ENCODE data around the gene GYS1. TPM values are rescaled to one million over a fixed set of nuclear protein-coding genes. Genes with fewer than 3 reads are reported as not detected.
A peak's percentile ranks its signal among the peaks of the same experiment; 100 is the strongest.
"Not testable (repeated sequence)": the region's sequence is repeated elsewhere in the genome, so short reads cannot be mapped to it uniquely, and the experiment has no call there.

Gene GYS1
- 10 to 100 TPM; 29.6 to 31.2 TPM for total RNA-seq

- peak; percentile 99 for DNase-seq
- peak within 1 kb of the TSS; percentile 94 for H3K27ac Mint-ChIP-seq
- H3K4me3 Mint-ChIP-seq = peak within 1 kb of the TSS; percentile 83
- CTCF ChIA-PET = interaction anchor here (0.6 to 3.8 kb wide), 35 partner anchors 10 to 297 kb away, joined by 3 to 22 read pairs (median 5); partner anchors contain the start of genes BCAT2, CGB2, CGB7 and FTL
- no peaks in the 10 kb centered on the region for H3K27me3 Mint-ChIP-seq (ENCODE audit: low read depth)
- H3K4me1 Mint-ChIP-seq (ENCODE audit: low read depth) = peaks cover 44% of the 10 kb centered on the region
- peaks cover 20% of the 10 kb centered on the region for H3K36me3 Mint-ChIP-seq (ENCODE audit: low read depth)
- intact Hi-C loops (cut with micrococcal nuclease) = loop anchor here (1.0 to 10.0 kb wide), 12 partner anchors 25 to 629 kb away; partner anchors contain the start of genes CA11, CGB2, FTL and LIN7B
- H3K9me3 Mint-ChIP-seq = no peaks in the 10 kb centered on the region
Measured at GRCh38 chr19:48993175-48994034, at the start of gene GYS1, which contains the start of gene RUVBL2. TSS of gene GYS1 (minus strand) at chr19:48993309. CDS start at chr19:48993112, 197 bp downstream. TSS of gene RUVBL2 (plus strand) at chr19:48993887. CDS start at chr19:48993912, 25 bp downstream.

GRCh38 chr19:49042666-49043065 is 49.6 kb upstream of the GYS1 start:
- H3K9me3 Mint-ChIP-seq; H3K27ac Mint-ChIP-seq; intact Hi-C loops (cut with micrococcal nuclease); DNase-seq; CTCF ChIA-PET; H3K27me3 Mint-ChIP-seq (ENCODE audit: low read depth); H3K4me3 Mint-ChIP-seq; H3K4me1 Mint-ChIP-seq (ENCODE audit: low read depth); H3K36me3 Mint-ChIP-seq (ENCODE audit: low read depth): not testable (repeated sequence)

GRCh38 chr19:49042177-49042576 is 49.1 kb upstream of the GYS1 start:
- no peaks in the 10 kb centered on the region for H3K9me3 Mint-ChIP-seq
- no peak overlapping the region for H3K4me3 Mint-ChIP-seq
- H3K4me1 Mint-ChIP-seq (ENCODE audit: low read depth) = no peaks in the 10 kb centered on the region
- intact Hi-C loops (cut with micrococcal nuclease) = no loop called here
- H3K36me3 Mint-ChIP-seq (ENCODE audit: low read depth) = no peaks in the 10 kb centered on the region
- no peak overlapping the region for H3K27ac Mint-ChIP-seq
- no peak for DNase-seq
- no peaks in the 10 kb centered on the region for H3K27me3 Mint-ChIP-seq (ENCODE audit: low read depth)
- CTCF ChIA-PET = no interaction called here

- H3K4me3 Mint-ChIP-seq; H3K27me3 Mint-ChIP-seq (ENCODE audit: low read depth); intact Hi-C loops (cut with micrococcal nuclease); DNase-seq; H3K9me3 Mint-ChIP-seq; CTCF ChIA-PET; H3K36me3 Mint-ChIP-seq (ENCODE audit: low read depth); H3K27ac Mint-ChIP-seq; H3K4me1 Mint-ChIP-seq (ENCODE audit: low read depth): not testable (repeated sequence)
Measured at GRCh38 chr19:49039736-49040135, 46.6 kb upstream of the GYS1 start.

- H3K27ac Mint-ChIP-seq; intact Hi-C loops (cut with micrococcal nuclease); H3K4me1 Mint-ChIP-seq (ENCODE audit: low read depth); H3K36me3 Mint-ChIP-seq (ENCODE audit: low read depth); H3K27me3 Mint-ChIP-seq (ENCODE audit: low read depth); H3K9me3 Mint-ChIP-seq; CTCF ChIA-PET; H3K4me3 Mint-ChIP-seq; DNase-seq: not testable (repeated sequence)
Measured at GRCh38 chr19:49038557-49039276, 45.6 kb upstream of the GYS1 start.

- intact Hi-C loops (cut with micrococcal nuclease); H3K4me3 Mint-ChIP-seq; H3K27ac Mint-ChIP-seq; DNase-seq; H3K4me1 Mint-ChIP-seq (ENCODE audit: low read depth); H3K9me3 Mint-ChIP-seq; H3K27me3 Mint-ChIP-seq (ENCODE audit: low read depth); H3K36me3 Mint-ChIP-seq (ENCODE audit: low read depth): not testable (repeated sequence)
- CTCF ChIA-PET = interaction anchor here (0.6 kb wide), 1 partner anchor 105 kb away, joined by 4 read pairs; no protein-coding TSS in a partner anchor
Measured at GRCh38 chr19:49038111-49038510, 45.0 kb upstream of the GYS1 start.

GRCh38 chr19:49036815-49037214 is 43.7 kb upstream of the GYS1 start, which contains the start of gene CGB1:
TSS of gene CGB1 (minus strand) at chr19:49036895. CDS start at chr19:49036711, 184 bp downstream.
- H3K4me1 Mint-ChIP-seq (ENCODE audit: low read depth); H3K9me3 Mint-ChIP-seq; H3K27ac Mint-ChIP-seq; H3K27me3 Mint-ChIP-seq (ENCODE audit: low read depth); H3K36me3 Mint-ChIP-seq (ENCODE audit: low read depth); intact Hi-C loops (cut with micrococcal nuclease); H3K4me3 Mint-ChIP-seq; CTCF ChIA-PET: not testable (repeated sequence)
- peak; percentile 66 for DNase-seq

GRCh38 chr19:49031642-49032301 is 38.7 kb upstream of the GYS1 start, which contains the start of gene CGB2:
TSS of gene CGB2 (plus strand) at chr19:49031890. CDS start at chr19:49032096, 206 bp downstream.
- DNase-seq = peak; percentile 81
- intact Hi-C loops (cut with micrococcal nuclease) = loop anchor here (1.0 kb wide), 1 partner anchor 38 kb away; the partner anchor contains the start of genes GYS1 and RUVBL2
- Mint-ChIP-seq H3K27ac (peak within 1 kb of the TSS; percentile 17), H3K4me3 (peak within 1 kb of the TSS; percentile 7)
- H3K27me3 Mint-ChIP-seq (ENCODE audit: low read depth); H3K36me3 Mint-ChIP-seq (ENCODE audit: low read depth); H3K4me1 Mint-ChIP-seq (ENCODE audit: low read depth); H3K9me3 Mint-ChIP-seq: not testable (repeated sequence)
- CTCF ChIA-PET = interaction anchor here (0.6 to 1.2 kb wide), 4 partner anchors 13 to 38 kb away, joined by 3 to 6 read pairs (median 3); partner anchors contain the start of gene RUVBL2

GRCh38 chr19:49030323-49030722 is 37.2 kb upstream of the GYS1 start:
- H3K27ac Mint-ChIP-seq; H3K27me3 Mint-ChIP-seq (ENCODE audit: low read depth); CTCF ChIA-PET; H3K9me3 Mint-ChIP-seq; intact Hi-C loops (cut with micrococcal nuclease); H3K4me3 Mint-ChIP-seq; H3K36me3 Mint-ChIP-seq (ENCODE audit: low read depth); H3K4me1 Mint-ChIP-seq (ENCODE audit: low read depth); DNase-seq: not testable (repeated sequence)

- H3K4me1 Mint-ChIP-seq (ENCODE audit: low read depth); H3K27ac Mint-ChIP-seq; DNase-seq; H3K9me3 Mint-ChIP-seq; H3K27me3 Mint-ChIP-seq (ENCODE audit: low read depth); intact Hi-C loops (cut with micrococcal nuclease); H3K36me3 Mint-ChIP-seq (ENCODE audit: low read depth); H3K4me3 Mint-ChIP-seq; CTCF ChIA-PET: not testable (repeated sequence)
Measured at GRCh38 chr19:49029749-49030148, 36.6 kb upstream of the GYS1 start.

- H3K36me3 Mint-ChIP-seq (ENCODE audit: low read depth); H3K27me3 Mint-ChIP-seq (ENCODE audit: low read depth); CTCF ChIA-PET; H3K9me3 Mint-ChIP-seq; H3K27ac Mint-ChIP-seq; intact Hi-C loops (cut with micrococcal nuclease); H3K4me1 Mint-ChIP-seq (ENCODE audit: low read depth); DNase-seq; H3K4me3 Mint-ChIP-seq: not testable (repeated sequence)
Measured at GRCh38 chr19:49028686-49029085, 35.6 kb upstream of the GYS1 start.

GRCh38 chr19:49025599-49025998 is 32.5 kb upstream of the GYS1 start:
- H3K36me3 Mint-ChIP-seq (ENCODE audit: low read depth); H3K4me1 Mint-ChIP-seq (ENCODE audit: low read depth); H3K4me3 Mint-ChIP-seq; H3K9me3 Mint-ChIP-seq; H3K27me3 Mint-ChIP-seq (ENCODE audit: low read depth); CTCF ChIA-PET; intact Hi-C loops (cut with micrococcal nuclease); DNase-seq; H3K27ac Mint-ChIP-seq: not testable (repeated sequence)
